Jurkat, Clone E6-1 (cell line): ENCODE data around the gene UBR3. TPM values are rescaled to one million over a fixed set of nuclear protein-coding genes. Genes with fewer than 3 reads are reported as not detected.
"Not testable (repeated sequence)": the region's sequence is repeated elsewhere in the genome, so short reads cannot be mapped to it uniquely, and the experiment has no call there.

Source experiments
- DNase-seq: peaks from one replicate; pipeline ENCODE4 v3.0.0-alpha.2; 2011; ENCODE audit warnings: low read depth, low spot score
- H3K4me3 ChIP-seq: 2 replicates; pipeline ENCODE4 v1.5.1; 2011; ENCODE audit warnings: mild to moderate bottlenecking, low read length, control low read depth, moderate library complexity
- polyA plus RNA-seq: library from polyadenylated mRNA; unstranded; fragments of >200 nt; gene quantifications from one replicate; pipeline ENCODE4 v1.2.1, GENCODE V29; 2012; ENCODE audit warnings: missing spikeins; ENCODE audit not compliant: insufficient read length, insufficient read depth

The UBR3 gene, protein sequence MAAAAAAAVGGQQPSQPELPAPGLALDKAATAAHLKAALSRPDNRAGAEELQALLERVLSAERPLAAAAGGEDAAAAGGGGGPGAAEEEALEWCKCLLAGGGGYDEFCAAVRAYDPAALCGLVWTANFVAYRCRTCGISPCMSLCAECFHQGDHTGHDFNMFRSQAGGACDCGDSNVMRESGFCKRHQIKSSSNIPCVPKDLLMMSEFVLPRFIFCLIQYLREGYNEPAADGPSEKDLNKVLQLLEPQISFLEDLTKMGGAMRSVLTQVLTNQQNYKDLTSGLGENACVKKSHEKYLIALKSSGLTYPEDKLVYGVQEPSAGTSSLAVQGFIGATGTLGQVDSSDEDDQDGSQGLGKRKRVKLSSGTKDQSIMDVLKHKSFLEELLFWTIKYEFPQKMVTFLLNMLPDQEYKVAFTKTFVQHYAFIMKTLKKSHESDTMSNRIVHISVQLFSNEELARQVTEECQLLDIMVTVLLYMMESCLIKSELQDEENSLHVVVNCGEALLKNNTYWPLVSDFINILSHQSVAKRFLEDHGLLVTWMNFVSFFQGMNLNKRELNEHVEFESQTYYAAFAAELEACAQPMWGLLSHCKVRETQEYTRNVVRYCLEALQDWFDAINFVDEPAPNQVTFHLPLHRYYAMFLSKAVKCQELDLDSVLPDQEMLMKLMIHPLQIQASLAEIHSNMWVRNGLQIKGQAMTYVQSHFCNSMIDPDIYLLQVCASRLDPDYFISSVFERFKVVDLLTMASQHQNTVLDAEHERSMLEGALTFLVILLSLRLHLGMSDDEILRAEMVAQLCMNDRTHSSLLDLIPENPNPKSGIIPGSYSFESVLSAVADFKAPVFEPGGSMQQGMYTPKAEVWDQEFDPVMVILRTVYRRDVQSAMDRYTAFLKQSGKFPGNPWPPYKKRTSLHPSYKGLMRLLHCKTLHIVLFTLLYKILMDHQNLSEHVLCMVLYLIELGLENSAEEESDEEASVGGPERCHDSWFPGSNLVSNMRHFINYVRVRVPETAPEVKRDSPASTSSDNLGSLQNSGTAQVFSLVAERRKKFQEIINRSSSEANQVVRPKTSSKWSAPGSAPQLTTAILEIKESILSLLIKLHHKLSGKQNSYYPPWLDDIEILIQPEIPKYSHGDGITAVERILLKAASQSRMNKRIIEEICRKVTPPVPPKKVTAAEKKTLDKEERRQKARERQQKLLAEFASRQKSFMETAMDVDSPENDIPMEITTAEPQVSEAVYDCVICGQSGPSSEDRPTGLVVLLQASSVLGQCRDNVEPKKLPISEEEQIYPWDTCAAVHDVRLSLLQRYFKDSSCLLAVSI (N-terminal part only)
- 7.3 TPM for polyA plus RNA-seq

- DNase-seq = peak; percentile 75
- H3K4me3 ChIP-seq = peak within 1 kb of the TSS; percentile 79
Measured at GRCh38 chr2:169827272-169828140, at the start of gene UBR3. Gene UBR3, plus strand, starts transcription at chr2:169827454. Its CDS starts 54 bp downstream, at chr2:169827508.

GRCh38 chr2:169778446-169778845 is 48.8 kb upstream of the UBR3 start:
- no peak for DNase-seq

DNA sequence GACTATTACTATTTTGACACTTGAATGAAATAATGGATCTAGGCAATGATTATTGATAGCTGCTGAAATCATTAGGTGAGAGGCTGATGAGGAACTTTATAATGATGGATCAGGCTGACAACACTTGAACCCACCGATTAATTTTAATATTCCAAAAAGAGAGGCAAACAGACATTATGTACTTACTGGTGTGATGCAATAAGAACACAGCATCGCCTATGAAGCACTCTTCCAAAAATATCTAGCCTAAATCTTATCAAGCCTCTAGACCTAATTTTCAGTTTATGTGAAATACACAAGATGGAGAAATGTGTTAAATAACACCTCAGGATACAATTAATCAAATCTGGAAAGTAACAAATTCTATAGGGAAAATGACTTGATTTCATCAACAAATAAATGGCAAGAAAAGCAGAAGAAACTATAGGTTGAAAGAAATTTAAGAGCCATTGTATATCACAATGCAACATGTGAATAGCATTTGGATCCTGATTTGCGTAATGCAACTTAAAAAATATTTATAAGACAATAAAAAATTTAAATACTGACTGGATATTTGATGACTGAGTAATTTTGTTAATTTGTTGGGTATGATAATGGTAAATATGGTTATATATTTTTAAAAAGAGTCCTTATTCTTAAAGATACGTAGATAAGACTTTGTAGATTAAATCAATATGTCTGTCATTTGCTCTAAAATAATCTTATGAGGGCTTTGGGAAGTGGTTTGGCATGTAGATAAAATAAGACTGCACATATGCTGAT is 45.8 kb upstream of the UBR3 start:
- H3K4me3 ChIP-seq = no peak overlapping the region
- DNase-seq = no peak

More at GRCh38 chr2:169778446-169778845, 48.8 kb upstream of the UBR3 start:
- no peak overlapping the region for H3K4me3 ChIP-seq

DNA sequence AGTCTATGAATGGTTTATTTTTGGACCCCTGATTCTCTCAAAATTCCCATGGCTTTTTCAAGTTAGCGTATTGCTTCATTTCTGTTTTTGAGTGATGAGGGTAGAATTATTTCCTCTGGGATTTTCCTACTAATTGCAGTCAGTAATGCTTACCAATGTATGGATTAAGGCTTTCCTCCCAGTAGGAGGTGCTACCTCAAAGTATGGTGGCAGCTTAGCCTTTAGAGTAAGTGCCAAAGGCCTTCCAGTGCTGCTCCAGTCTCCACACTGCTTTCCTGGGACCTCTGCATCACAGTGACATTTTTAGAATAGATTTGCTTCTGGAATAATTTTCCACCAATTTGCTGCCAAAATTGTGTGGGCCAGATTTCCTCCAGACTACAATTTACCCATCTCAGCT is 44.7 kb upstream of the UBR3 start:
- DNase-seq = no peak
- no peak overlapping the region for H3K4me3 ChIP-seq

GRCh38 chr2:169790581-169790980 is 36.7 kb upstream of the UBR3 start:
- H3K4me3 ChIP-seq = no peak overlapping the region
- DNase-seq = no peak

GRCh38 chr2:169795181-169795580 is 32.1 kb upstream of the UBR3 start:
- no peak overlapping the region for H3K4me3 ChIP-seq
- no peak for DNase-seq

- no peak overlapping the region for H3K4me3 ChIP-seq
- DNase-seq = no peak
Measured at GRCh38 chr2:169796441-169796840, 30.8 kb upstream of the UBR3 start.

DNA sequence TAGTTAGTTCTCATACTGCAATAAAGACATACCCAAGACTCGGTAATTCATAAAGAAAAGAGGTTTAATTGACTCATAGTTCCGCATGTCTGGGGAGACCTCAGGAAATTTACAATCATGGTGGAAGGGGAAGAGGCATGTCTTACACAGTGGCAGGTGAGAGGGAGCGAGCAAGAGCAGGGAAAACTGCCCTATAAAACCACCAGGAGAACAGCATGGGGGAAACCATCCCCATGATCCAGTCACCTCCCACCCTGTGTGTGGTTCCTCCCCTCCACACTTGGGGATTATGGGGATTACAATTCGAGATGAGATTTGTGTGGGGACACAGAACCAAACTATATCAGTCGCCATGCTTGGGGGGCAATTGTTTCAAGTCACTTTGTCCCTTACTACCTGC is 29.7 kb upstream of the UBR3 start:
- DNase-seq = no peak
- H3K4me3 ChIP-seq = no peak overlapping the region

DNA sequence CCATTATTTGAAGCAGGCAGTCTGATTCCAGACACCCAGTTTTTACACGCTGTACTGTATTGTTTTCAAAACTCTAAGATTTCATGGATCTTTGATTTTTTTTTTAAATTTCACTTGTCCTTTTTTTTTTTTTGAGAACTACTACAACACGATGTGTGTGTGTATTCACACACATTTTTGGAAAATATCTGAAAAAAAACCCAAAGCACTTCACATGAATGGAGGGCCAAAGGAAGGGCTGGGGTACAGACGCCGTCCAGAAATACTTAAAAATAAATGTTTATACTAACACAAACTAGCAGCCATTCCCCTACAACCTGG is 28.9 kb upstream of the UBR3 start:
- peak overlapping the region; percentile 75 for H3K4me3 ChIP-seq
- no peak for DNase-seq

GRCh38 chr2:169798718-169799592 is 28.3 kb upstream of the UBR3 start, which contains the start of gene SSB:
Gene SSB, plus strand, starts transcription at chr2:169798871. Its CDS starts 2,090 bp downstream, at chr2:169800961.
- DNase-seq = peak; percentile 92
- peak within 1 kb of the TSS; percentile 75 for H3K4me3 ChIP-seq

- no peak overlapping the region for H3K4me3 ChIP-seq
- no peak for DNase-seq
Measured at GRCh38 chr2:169803480-169803879, 23.8 kb upstream of the UBR3 start.

DNA sequence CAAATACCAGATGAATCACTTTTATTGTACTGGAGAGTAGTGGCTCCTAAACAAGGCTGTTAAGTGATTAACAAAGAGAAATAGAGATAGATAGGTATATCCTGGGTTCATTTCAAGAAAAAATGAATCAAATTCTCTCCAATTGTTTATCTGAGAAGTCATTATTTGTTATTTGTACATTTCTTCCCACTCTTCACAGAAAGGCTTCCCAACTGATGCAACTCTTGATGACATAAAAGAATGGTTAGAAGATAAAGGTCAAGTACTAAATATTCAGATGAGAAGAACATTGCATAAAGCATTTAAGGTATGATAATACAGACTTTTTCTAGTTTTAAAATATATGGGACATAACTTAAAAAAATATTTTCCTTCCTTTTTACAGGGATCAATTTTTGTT is 20.7 kb upstream of the UBR3 start:
- no peak for DNase-seq
- no peak overlapping the region for H3K4me3 ChIP-seq

- DNase-seq = no peak
- H3K4me3 ChIP-seq = no peak overlapping the region
Measured at GRCh38 chr2:169808221-169808620, 19.0 kb upstream of the UBR3 start.

DNA sequence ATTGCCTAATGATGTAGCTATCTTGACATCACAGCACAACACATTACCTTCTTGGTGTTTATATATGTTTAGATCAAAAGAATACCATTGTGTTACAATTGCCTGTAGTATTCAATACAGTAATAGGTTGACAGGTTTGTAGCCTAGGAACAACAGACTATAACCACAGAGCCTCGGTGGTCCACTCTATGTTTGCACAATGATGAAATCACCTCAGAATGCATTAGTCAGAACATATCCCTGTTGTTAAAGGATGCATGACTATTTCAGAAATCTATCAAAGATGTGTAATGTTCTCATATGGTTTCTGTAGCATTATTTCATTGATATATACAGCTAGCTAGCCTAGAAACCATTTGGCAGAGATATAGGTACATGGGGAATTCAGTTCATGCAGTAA is 11.4 kb upstream of the UBR3 start:
- H3K4me3 ChIP-seq = no peak overlapping the region
- DNase-seq = no peak

DNA sequence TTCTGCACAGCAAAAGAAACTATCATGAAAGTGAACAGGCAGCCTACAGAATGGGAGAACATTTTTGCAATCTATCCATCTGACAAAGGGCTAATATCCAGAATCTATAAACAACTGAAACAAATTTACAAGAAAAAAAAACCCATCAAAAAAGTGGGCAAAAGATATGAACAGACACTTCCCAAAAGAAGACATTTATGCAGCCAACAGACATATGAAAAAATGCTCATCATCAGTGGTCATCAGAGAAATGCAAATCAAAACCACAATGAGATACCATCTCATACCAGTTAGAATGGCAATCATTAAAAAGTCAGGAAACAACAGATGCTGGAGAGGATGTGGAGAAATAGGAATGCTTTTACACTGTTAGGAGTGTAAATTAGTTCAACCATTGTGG is 10.3 kb upstream of the UBR3 start:
- H3K4me3 ChIP-seq, DNase-seq: not testable (repeated sequence)

GRCh38 chr2:169817369-169817768 is 9.9 kb upstream of the UBR3 start:
- H3K4me3 ChIP-seq, DNase-seq: not testable (repeated sequence)

DNA sequence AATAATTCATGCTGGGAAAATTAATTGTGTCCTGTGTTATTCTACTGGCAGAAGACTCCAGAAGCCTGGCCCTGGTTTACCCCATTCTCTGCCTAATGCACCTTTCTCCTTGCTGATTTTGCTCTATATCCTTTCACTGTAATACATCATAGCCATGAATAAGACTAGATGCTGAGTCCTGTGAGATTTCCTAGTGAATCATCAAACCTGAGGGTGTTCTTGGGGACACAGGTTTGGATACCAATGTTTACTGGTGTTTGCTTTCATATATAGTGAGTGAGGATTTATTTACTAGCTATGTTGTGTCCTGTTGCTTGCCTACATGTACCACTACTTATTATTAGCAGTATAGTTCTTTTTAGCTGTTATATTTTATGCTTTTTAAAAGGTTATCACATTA is 9.0 kb upstream of the UBR3 start:
- no peak overlapping the region for H3K4me3 ChIP-seq
- DNase-seq = no peak
